Hematopoietic multipotent progenitor cell treated with erythropoietin and hydrocortisone succinate and interleukin-3 and kit ligand, for 4 days (in vitro differentiated cells): ENCODE data around the gene AGBL4.

Experiments used
- DNase-seq: peaks from one replicate; pipeline ENCODE4 v3.0.0-alpha.2; 2015

Gene AGBL4

GRCh38 chr1:49694251-49694827 lies 329.4 kb downstream of the AGBL4 start:
- peak; percentile 30 for DNase-seq

- DNase-seq: no peak
These were observed 337.6 kb downstream of the AGBL4 start for GRCh38 chr1:49686107-49686506.

- DNase-seq: no peak
These were observed 346.0 kb downstream of the AGBL4 start for GRCh38 chr1:49677706-49678105.

GRCh38 chr1:49651136-49651535 lies 372.6 kb downstream of the AGBL4 start:
- DNase-seq: no peak

- no peak for DNase-seq
These were observed 393.6 kb downstream of the AGBL4 start for GRCh38 chr1:49630156-49630555.

- no peak for DNase-seq
These were observed 396.0 kb downstream of the AGBL4 start for GRCh38 chr1:49627781-49628180.

- no peak for DNase-seq
These were observed 397.3 kb downstream of the AGBL4 start for GRCh38 chr1:49626472-49626871.

GRCh38 chr1:49622877-49623276 lies 400.9 kb downstream of the AGBL4 start:
- no peak for DNase-seq

GRCh38 chr1:49606082-49606481 lies 417.7 kb downstream of the AGBL4 start:
- DNase-seq: no peak

GRCh38 chr1:49597436-49597835 lies 426.3 kb downstream of the AGBL4 start:
- DNase-seq: no peak

- no peak for DNase-seq
These were observed 447.3 kb downstream of the AGBL4 start for GRCh38 chr1:49576327-49576901.

- DNase-seq: no peak
These were observed 467.0 kb downstream of the AGBL4 start for GRCh38 chr1:49556676-49557234.

GRCh38 chr1:49552101-49552500 lies 471.7 kb downstream of the AGBL4 start:
- no peak for DNase-seq

GRCh38 chr1:49544615-49545014 lies 479.1 kb downstream of the AGBL4 start:
- no peak for DNase-seq

GRCh38 chr1:49541096-49541752 lies 482.5 kb downstream of the AGBL4 start:
- DNase-seq: no peak

- DNase-seq: no peak
These were observed 496.0 kb downstream of the AGBL4 start for GRCh38 chr1:49527606-49528305.

GRCh38 chr1:49526672-49527071 lies 497.1 kb downstream of the AGBL4 start:
- DNase-seq: no peak

- DNase-seq: no peak
These were observed 500.0 kb downstream of the AGBL4 start for GRCh38 chr1:49523764-49524163.

GRCh38 chr1:49466961-49467360 lies 556.8 kb downstream of the AGBL4 start:
- DNase-seq: no peak

GRCh38 chr1:49465486-49466185 lies 558.1 kb downstream of the AGBL4 start:
- no peak for DNase-seq

GRCh38 chr1:49448200-49448599 lies 575.6 kb downstream of the AGBL4 start:
- no peak for DNase-seq

GRCh38 chr1:49436865-49437264 lies 586.9 kb downstream of the AGBL4 start:
- no peak for DNase-seq

GRCh38 chr1:49435291-49435690 lies 588.5 kb downstream of the AGBL4 start:
- no peak for DNase-seq
